ENCODE data around the gene GNB1L.
"Not testable (repeated sequence)": the region's sequence is repeated elsewhere in the genome, so short reads cannot be mapped to it uniquely, and the experiment has no call there.

GNB1L gene

GRCh38 chr22:19888131-19888746 lies 33.6 kb upstream of the GNB1L start:
- no peak for DNase-seq (ENCODE audit: low spot score)

- DNase-seq (ENCODE audit: low spot score), result no peak
These were observed 32.7 kb upstream of the GNB1L start for GRCh38 chr22:19887256-19887985.

- DNase-seq (ENCODE audit: low spot score), result peak; percentile 12
These were observed 32.1 kb upstream of the GNB1L start for GRCh38 chr22:19886605-19887255.

GRCh38 chr22:19885841-19886592 lies 31.3 kb upstream of the GNB1L start:
- DNase-seq (ENCODE audit: low spot score), result no peak

GRCh38 chr22:19884954-19885751 lies 30.5 kb upstream of the GNB1L start:
- no peak for DNase-seq (ENCODE audit: low spot score)

- no peak for DNase-seq (ENCODE audit: low spot score)
These were observed 29.7 kb upstream of the GNB1L start for GRCh38 chr22:19884161-19884953.

- DNase-seq (ENCODE audit: low spot score), result not testable (repeated sequence)
These were observed 28.8 kb upstream of the GNB1L start for GRCh38 chr22:19883446-19883845.

- DNase-seq (ENCODE audit: low spot score), result no peak
These were observed 28.0 kb upstream of the GNB1L start for GRCh38 chr22:19882446-19883381.

GRCh38 chr22:19880786-19881569 lies 26.3 kb upstream of the GNB1L start:
- DNase-seq (ENCODE audit: low spot score), result no peak

- DNase-seq (ENCODE audit: low spot score), result no peak
These were observed 25.5 kb upstream of the GNB1L start for GRCh38 chr22:19879992-19880785.

GRCh38 chr22:19879643-19879991 lies 24.9 kb upstream of the GNB1L start:
- no peak for DNase-seq (ENCODE audit: low spot score)

- no peak for DNase-seq (ENCODE audit: low spot score)
These were observed 24.5 kb upstream of the GNB1L start for GRCh38 chr22:19879246-19879570.

GRCh38 chr22:19878461-19879245 lies 24.0 kb upstream of the GNB1L start:
- no peak for DNase-seq (ENCODE audit: low spot score)

- DNase-seq (ENCODE audit: low spot score), result no peak
These were observed 23.1 kb upstream of the GNB1L start for GRCh38 chr22:19877626-19878339.

GRCh38 chr22:19876941-19877625 lies 22.4 kb upstream of the GNB1L start:
- DNase-seq (ENCODE audit: low spot score), result no peak

- DNase-seq (ENCODE audit: low spot score), result no peak
These were observed 21.8 kb upstream of the GNB1L start for GRCh38 chr22:19876314-19876940.

All from globus pallidus (tissue), 1 donor.